ENCODE data around the gene VAT1L. TPM values are rescaled to one million over a fixed set of nuclear protein-coding genes. Genes with fewer than 3 reads are reported as not detected.

The VAT1L gene
- polyA plus RNA-seq, 1 of the 3 experiments (the other 2 are of a cell fraction) = 52.5 TPM

- ChIA-PET POLR2A (no interaction called here), CTCF (interaction anchor here (0.6 kb wide), 1 partner anchor 26 kb away, joined by 3 read pairs; no protein-coding TSS in a partner anchor)
- peak overlapping the region; percentile 11; the same call in 1 of the 2 replicates for H2AFZ ChIP-seq (ENCODE audit: low read depth)
- TF ChIP-seq TCF12 (IDR thresholded peaks at IDR 0.05) = 0 out of 2 replicates have a peak, but pooled peaks have one; percentile 11
- TF ChIP-seq JUND (IDR thresholded peaks at IDR 0.05) = peak; percentile 61
- peak; percentile 75; the same call in 1 of the 2 replicates for TF ChIP-seq FOSL2 (IDR thresholded peaks at IDR 0.05; ENCODE audit: borderline replicate concordance, low read depth)
- TF ChIP-seq, protein P1, sequence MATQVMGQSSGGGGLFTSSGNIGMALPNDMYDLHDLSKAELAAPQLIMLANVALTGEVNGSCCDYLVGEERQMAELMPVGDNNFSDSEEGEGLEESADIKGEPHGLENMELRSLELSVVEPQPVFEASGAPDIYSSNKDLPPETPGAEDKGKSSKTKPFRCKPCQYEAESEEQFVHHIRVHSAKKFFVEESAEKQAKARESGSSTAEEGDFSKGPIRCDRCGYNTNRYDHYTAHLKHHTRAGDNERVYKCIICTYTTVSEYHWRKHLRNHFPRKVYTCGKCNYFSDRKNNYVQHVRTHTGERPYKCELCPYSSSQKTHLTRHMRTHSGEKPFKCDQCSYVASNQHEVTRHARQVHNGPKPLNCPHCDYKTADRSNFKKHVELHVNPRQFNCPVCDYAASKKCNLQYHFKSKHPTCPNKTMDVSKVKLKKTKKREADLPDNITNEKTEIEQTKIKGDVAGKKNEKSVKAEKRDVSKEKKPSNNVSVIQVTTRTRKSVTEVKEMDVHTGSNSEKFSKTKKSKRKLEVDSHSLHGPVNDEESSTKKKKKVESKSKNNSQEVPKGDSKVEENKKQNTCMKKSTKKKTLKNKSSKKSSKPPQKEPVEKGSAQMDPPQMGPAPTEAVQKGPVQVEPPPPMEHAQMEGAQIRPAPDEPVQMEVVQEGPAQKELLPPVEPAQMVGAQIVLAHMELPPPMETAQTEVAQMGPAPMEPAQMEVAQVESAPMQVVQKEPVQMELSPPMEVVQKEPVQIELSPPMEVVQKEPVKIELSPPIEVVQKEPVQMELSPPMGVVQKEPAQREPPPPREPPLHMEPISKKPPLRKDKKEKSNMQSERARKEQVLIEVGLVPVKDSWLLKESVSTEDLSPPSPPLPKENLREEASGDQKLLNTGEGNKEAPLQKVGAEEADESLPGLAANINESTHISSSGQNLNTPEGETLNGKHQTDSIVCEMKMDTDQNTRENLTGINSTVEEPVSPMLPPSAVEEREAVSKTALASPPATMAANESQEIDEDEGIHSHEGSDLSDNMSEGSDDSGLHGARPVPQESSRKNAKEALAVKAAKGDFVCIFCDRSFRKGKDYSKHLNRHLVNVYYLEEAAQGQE (IDR thresholded peaks at IDR 0.05; ENCODE audit: low read depth, low read length) = no peak
- H4K20me1 ChIP-seq (ENCODE audit: insufficient read depth) = no peaks in the 10 kb centered on the region
- no peak overlapping the region for H3K4me3 ChIP-seq (ENCODE audit: low read depth in 2 of 2, low read length in 1 of 2)
- H3K9me3 ChIP-seq = no peaks in the 10 kb centered on the region
- H3K4me1 ChIP-seq (ENCODE audit: control insufficient read depth in 1 of 2, insufficient read depth in 2 of 2, low read depth in 1 of 2, low read length in 1 of 2) = peaks cover 6 to 10% of the 10 kb centered on the region in 2 experiments; a peak in 2 of 4 replicates
- no peaks in the 10 kb centered on the region for H3K27me3 ChIP-seq (ENCODE audit: insufficient read depth)
- H3K36me3 ChIP-seq (replicated peaks in 1 of 2; ENCODE audit: control insufficient read depth in 1 of 2, insufficient read depth in 2 of 2, low read length in 1 of 2) = peaks cover 0 to under 1% of the 10 kb centered on the region in 2 experiments
- H3F3A ChIP-seq (replicated peaks; ENCODE audit: insufficient read depth) = no peaks in the 10 kb centered on the region
- no peak overlapping the region for H3K4me2 ChIP-seq
- 94% methylated on average over 2 of the region's 2 CpGs for WGBS (ENCODE audit: low lambda C conversion rate)
- peaks cover 14% of the 10 kb centered on the region; the same call in 1 of the 2 replicates for H3K79me2 ChIP-seq (ENCODE audit: insufficient read depth)
- H3K27ac ChIP-seq (ENCODE audit: low read depth in 2 of 2, low read length in 1 of 2) = peak overlapping the region in 1 of 2 experiments; percentile 29; a peak in 1 of 4 replicates
- no peak overlapping the region for H3K9ac ChIP-seq
- no peak for DNase-seq
- no peaks in the 10 kb centered on the region for H3K9me2 ChIP-seq
Measured at GRCh38 chr16:77812856-77813500, 24.6 kb downstream of the VAT1L start.

GRCh38 chr16:77816293-77816692 lies 27.9 kb downstream of the VAT1L start:
- Histone ChIP-seq H3K4me1 (ENCODE audit: control insufficient read depth in 1 of 2, insufficient read depth in 2 of 2, low read depth in 1 of 2, low read length in 1 of 2) (peaks cover 6 to 10% of the 10 kb centered on the region in 2 experiments; a peak in 2 of 4 replicates), H3K36me3 (replicated peaks in 1 of 2; ENCODE audit: control insufficient read depth in 1 of 2, insufficient read depth in 2 of 2, low read length in 1 of 2) (peaks cover 7 to 8% of the 10 kb centered on the region in 2 experiments), H3K9ac (no peak overlapping the region), H4K20me1 (ENCODE audit: insufficient read depth) (no peaks in the 10 kb centered on the region), H3K27ac (ENCODE audit: low read depth in 2 of 2, low read length in 1 of 2) (peak overlapping the region; percentile 9 to 23; a peak in 2 of 4 replicates), H3K9me2 (no peaks in the 10 kb centered on the region), H3K9me3 (no peaks in the 10 kb centered on the region), H3F3A (replicated peaks; ENCODE audit: insufficient read depth) (no peaks in the 10 kb centered on the region), H3K79me2 (ENCODE audit: insufficient read depth) (peaks cover 13% of the 10 kb centered on the region; the same call in 1 of the 2 replicates), H2AFZ (ENCODE audit: low read depth) (no peak overlapping the region), H3K4me2 (0 out of 2 replicates have a peak overlapping the region, but pooled peaks have one; percentile 23), H3K4me3 (ENCODE audit: low read depth in 2 of 2, low read length in 1 of 2) (no peak overlapping the region), H3K27me3 (ENCODE audit: insufficient read depth) (no peaks in the 10 kb centered on the region)
- ChIA-PET CTCF (no interaction called here), POLR2A (no interaction called here)
- TF ChIP-seq GATA2 (CRISPR knock-in tag; IDR thresholded peaks at IDR 0.05) (0 out of 2 replicates have a peak, but pooled peaks have one; percentile 20), NFIC (IDR thresholded peaks at IDR 0.05; ENCODE audit: borderline replicate concordance) (peak; percentile 20; the same call in 1 of the 2 replicates), POLR2AphosphoS5 (IDR thresholded peaks at IDR 0.05; ENCODE audit: low read depth, low read length) (no peak), CHD2 (IDR thresholded peaks at IDR 0.05; ENCODE audit: low read length, partially characterized antibody) (no peak), FOXJ3 (CRISPR knock-in tag; IDR thresholded peaks at IDR 0.05) (no peak), TCF12 (IDR thresholded peaks at IDR 0.05) (no peak; the same call in 1 of the 2 replicates), EP300 (IDR thresholded peaks at IDR 0.05; ENCODE audit: borderline replicate concordance in 1 of 2, low read depth in 1 of 2, low read length in 1 of 2) (no peak)
- DNase-seq = peak; percentile 21
